Measurements from ENCODE around the gene SDF4. TPM values are rescaled to one million over a fixed set of nuclear protein-coding genes. Genes with fewer than 3 reads are reported as not detected.

SDF4 gene
- total RNA-seq, 1 experiment from 2014 or later: 139 TPM

DNA sequence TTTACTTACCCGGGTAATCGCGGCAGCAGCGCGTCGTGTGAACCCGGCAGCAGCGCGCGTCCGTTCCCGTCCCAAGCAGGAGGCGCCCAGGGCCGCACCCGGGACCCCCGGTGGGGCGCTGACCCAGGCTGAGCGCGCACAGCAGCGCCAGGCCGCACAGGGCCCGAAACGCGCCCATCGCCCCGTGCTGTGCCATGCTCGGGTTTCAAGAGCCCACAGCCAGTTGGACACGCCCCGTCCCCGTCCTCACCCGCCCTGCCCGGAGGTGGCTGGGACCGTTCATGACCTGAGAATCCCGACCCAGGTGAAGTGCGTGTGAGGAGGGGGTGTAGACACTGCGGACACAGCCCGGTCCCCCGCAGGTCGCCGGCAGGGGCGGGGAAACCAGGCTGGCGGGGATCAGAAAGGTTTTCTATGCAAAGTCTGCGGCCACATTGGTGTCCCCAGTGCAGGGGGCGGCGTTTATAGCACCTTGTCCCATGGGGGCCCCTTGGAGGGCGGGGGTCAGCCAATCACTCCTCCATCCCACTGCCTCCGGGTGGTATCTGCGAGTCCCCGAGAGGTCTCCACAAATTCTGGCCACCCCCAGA lies 25.3 kb downstream of the SDF4 start, which contains the start of gene TNFRSF18:
Gene TNFRSF18 (minus strand): TSS at position 217 of the 590 bp plus-strand sequence. CDS start 21 bp downstream, at position 196.
- POLR2A ChIA-PET (ENCODE audit: unreplicated experiment): no interaction called here
- Histone ChIP-seq H3K27ac (no peak within 1 kb of the TSS), H3K36me3 (ENCODE audit: low read depth) (no peaks in the 10 kb centered on the region), H3K27me3 (ENCODE audit: insufficient read depth, low read depth) (peaks cover under 1% of the 10 kb centered on the region; the same call in 1 of the 2 replicates), H3K9me3 (ENCODE audit: insufficient read depth, low read depth) (no peaks in the 10 kb centered on the region), H3K4me1 (replicated peaks; ENCODE audit: insufficient read depth) (peaks cover 11% of the 10 kb centered on the region), H3K79me2 (ENCODE audit: low read depth) (no peaks in the 10 kb centered on the region), H3F3A (ENCODE audit: insufficient read depth, low read depth) (peaks cover 7% of the 10 kb centered on the region; the same call in 1 of the 2 replicates), H3K4me3 (no peak within 1 kb of the TSS; the same call in 1 of the 2 replicates), H3K9me2 (ENCODE audit: insufficient read depth) (no peaks in the 10 kb centered on the region), H2AFZ (no peak within 1 kb of the TSS), H3K4me2 (peak within 1 kb of the TSS; percentile 61), H4K20me1 (ENCODE audit: insufficient read depth) (no peaks in the 10 kb centered on the region)
- no TSS peak for BruUV-seq (replicated peaks)
- DNase-seq: peak in 1 of 2 experiments; percentile 72
- TF ChIP-seq, protein P1, sequence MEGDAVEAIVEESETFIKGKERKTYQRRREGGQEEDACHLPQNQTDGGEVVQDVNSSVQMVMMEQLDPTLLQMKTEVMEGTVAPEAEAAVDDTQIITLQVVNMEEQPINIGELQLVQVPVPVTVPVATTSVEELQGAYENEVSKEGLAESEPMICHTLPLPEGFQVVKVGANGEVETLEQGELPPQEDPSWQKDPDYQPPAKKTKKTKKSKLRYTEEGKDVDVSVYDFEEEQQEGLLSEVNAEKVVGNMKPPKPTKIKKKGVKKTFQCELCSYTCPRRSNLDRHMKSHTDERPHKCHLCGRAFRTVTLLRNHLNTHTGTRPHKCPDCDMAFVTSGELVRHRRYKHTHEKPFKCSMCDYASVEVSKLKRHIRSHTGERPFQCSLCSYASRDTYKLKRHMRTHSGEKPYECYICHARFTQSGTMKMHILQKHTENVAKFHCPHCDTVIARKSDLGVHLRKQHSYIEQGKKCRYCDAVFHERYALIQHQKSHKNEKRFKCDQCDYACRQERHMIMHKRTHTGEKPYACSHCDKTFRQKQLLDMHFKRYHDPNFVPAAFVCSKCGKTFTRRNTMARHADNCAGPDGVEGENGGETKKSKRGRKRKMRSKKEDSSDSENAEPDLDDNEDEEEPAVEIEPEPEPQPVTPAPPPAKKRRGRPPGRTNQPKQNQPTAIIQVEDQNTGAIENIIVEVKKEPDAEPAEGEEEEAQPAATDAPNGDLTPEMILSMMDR (conservative IDR thresholded peaks at IDR 0.05): no peak
- TF ChIP-seq EZH2 (IDR thresholded peaks at IDR 0.05; ENCODE audit: low read depth): no peak
- intact Hi-C loops (cut with micrococcal nuclease; ENCODE audit: unreplicated experiment): loop anchor here (5.0 kb wide), 1 partner anchor 44 kb away; no protein-coding TSS in a partner anchor
- CTCF ChIA-PET: interaction anchor here (1.2 kb wide), 1 partner anchor 86 kb away, joined by 3 read pairs; no protein-coding TSS in a partner anchor

DNA sequence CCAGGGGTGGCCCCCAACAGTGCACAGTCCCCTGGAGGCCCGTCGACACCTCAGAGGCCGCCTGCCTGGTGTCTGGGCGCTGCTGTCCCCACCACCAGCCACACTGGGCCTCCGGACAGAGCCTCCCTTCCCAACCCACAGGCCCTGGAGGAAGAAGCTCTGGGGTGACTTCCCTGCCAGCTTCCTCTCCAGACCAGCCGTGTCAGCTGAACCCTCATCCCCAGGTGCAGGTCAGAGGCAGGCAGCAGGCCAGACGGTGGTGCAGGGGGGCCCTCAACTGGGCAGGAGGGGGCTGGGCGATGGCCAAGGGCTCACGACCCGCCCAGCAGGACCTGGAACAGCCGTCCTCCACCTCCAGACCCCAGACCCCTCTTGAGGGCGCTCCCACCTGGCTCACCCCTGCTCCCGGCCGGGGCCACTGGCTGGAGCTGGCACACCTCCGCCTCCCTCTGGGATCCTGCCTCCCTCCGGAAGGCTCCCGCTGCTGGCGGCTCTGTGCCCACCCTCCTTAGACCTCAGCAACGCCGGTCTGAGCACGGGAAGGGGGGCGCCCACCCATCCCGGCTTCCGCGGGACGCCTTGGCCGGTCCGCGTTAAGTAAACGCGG lies 25.9 kb downstream of the SDF4 start:
- no peak overlapping the region; the same call in 1 of the 2 replicates for H3K4me3 ChIP-seq
- H3K79me2 ChIP-seq (ENCODE audit: low read depth): no peaks in the 10 kb centered on the region
- ChIA-PET CTCF (interaction anchor here (1.2 kb wide), 1 partner anchor 85 kb away, joined by 3 read pairs; no protein-coding TSS in a partner anchor), POLR2A (ENCODE audit: unreplicated experiment) (no interaction called here)
- H3K27me3 ChIP-seq (ENCODE audit: insufficient read depth, low read depth): peaks cover 7% of the 10 kb centered on the region; the same call in 1 of the 2 replicates
- intact Hi-C loops (cut with micrococcal nuclease; ENCODE audit: unreplicated experiment): loop anchor here (5.0 kb wide), 1 partner anchor 44 kb away; no protein-coding TSS in a partner anchor
- H3F3A ChIP-seq (ENCODE audit: insufficient read depth, low read depth): peaks cover 7% of the 10 kb centered on the region; the same call in 1 of the 2 replicates
- no peak overlapping the region for H3K27ac ChIP-seq
- H2AFZ ChIP-seq: no peak overlapping the region
- no peaks in the 10 kb centered on the region for H3K36me3 ChIP-seq (ENCODE audit: low read depth)
- no peaks in the 10 kb centered on the region for H3K9me2 ChIP-seq (ENCODE audit: insufficient read depth)
- DNase-seq: no peak
- H4K20me1 ChIP-seq (ENCODE audit: insufficient read depth): no peaks in the 10 kb centered on the region
- peak overlapping the region; percentile 61 for H3K4me2 ChIP-seq
- TF ChIP-seq, protein P1 (conservative IDR thresholded peaks at IDR 0.05): no peak
- no peak for TF ChIP-seq EZH2 (IDR thresholded peaks at IDR 0.05; ENCODE audit: low read depth)
- no peaks in the 10 kb centered on the region for H3K9me3 ChIP-seq (ENCODE audit: insufficient read depth, low read depth)
- peaks cover 11% of the 10 kb centered on the region for H3K4me1 ChIP-seq (replicated peaks; ENCODE audit: insufficient read depth)
- BruUV-seq (replicated peaks): no TSS peak

DNA sequence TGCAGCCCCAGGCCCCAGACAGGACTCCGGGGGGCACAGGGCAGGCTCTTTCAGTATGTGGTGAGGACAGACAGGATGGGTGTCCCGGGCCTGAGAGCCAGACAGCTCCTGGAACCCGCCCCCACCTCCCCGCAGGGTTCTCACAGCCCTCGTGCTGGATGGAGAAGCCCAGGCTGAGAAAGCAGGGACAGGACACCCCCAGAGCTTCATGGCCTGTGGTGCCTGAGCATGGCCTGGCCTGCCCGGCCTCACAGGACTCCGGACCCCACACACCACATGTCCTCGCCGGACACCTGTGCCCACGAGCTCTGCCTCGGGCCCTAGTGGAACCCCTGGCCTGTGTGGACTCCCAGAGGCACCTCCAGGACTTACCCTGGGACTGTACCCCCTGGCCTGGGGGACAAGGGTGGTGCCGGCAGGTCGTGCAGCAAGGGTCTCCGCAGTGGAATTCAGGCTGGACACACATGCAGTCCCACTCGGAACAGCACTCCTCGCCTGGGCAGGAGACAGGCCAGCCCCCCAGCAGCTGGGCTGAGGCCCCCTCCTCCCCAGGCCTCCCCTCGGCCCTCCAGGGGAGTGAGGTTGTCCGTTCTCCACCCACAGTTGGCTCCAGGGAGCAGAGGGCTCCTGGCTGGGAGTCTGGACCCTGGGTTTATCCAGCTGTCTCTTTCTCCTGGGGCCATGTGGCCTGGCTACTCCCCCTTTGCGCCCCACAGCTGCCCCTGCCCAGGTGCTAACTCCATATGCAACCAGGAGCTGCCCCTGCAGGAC lies 26.6 kb downstream of the SDF4 start:
- Histone ChIP-seq H4K20me1 (ENCODE audit: insufficient read depth) (no peaks in the 10 kb centered on the region), H2AFZ (no peak overlapping the region), H3K4me2 (no peak overlapping the region), H3K36me3 (ENCODE audit: low read depth) (no peaks in the 10 kb centered on the region), H3K79me2 (ENCODE audit: low read depth) (no peaks in the 10 kb centered on the region), H3K4me1 (replicated peaks; ENCODE audit: insufficient read depth) (peaks cover 11% of the 10 kb centered on the region), H3K4me3 (no peak overlapping the region), H3K9me2 (ENCODE audit: insufficient read depth) (no peaks in the 10 kb centered on the region), H3K27ac (no peak overlapping the region), H3K9me3 (ENCODE audit: insufficient read depth, low read depth) (no peaks in the 10 kb centered on the region), H3K27me3 (ENCODE audit: insufficient read depth, low read depth) (peaks cover 13% of the 10 kb centered on the region; the same call in 1 of the 2 replicates), H3F3A (ENCODE audit: insufficient read depth, low read depth) (peaks cover 7% of the 10 kb centered on the region; the same call in 1 of the 2 replicates)
- DNase-seq: no peak
- BruUV-seq (replicated peaks): no TSS peak
- ChIA-PET POLR2A (ENCODE audit: unreplicated experiment) (no interaction called here), CTCF (no interaction called here)
- intact Hi-C loops (cut with micrococcal nuclease; ENCODE audit: unreplicated experiment): loop anchor here (5.0 kb wide), 1 partner anchor 43 kb away; no protein-coding TSS in a partner anchor
- TF ChIP-seq EZH2 (IDR thresholded peaks at IDR 0.05; ENCODE audit: low read depth): no peak
- TF ChIP-seq, protein P1 (conservative IDR thresholded peaks at IDR 0.05): no peak
